ENCODE data around the gene SLC27A1. TPM values are rescaled to one million over a fixed set of nuclear protein-coding genes. Genes with fewer than 3 reads are reported as not detected.

Gene SLC27A1
- total RNA-seq, result 17.1 TPM

DNA sequence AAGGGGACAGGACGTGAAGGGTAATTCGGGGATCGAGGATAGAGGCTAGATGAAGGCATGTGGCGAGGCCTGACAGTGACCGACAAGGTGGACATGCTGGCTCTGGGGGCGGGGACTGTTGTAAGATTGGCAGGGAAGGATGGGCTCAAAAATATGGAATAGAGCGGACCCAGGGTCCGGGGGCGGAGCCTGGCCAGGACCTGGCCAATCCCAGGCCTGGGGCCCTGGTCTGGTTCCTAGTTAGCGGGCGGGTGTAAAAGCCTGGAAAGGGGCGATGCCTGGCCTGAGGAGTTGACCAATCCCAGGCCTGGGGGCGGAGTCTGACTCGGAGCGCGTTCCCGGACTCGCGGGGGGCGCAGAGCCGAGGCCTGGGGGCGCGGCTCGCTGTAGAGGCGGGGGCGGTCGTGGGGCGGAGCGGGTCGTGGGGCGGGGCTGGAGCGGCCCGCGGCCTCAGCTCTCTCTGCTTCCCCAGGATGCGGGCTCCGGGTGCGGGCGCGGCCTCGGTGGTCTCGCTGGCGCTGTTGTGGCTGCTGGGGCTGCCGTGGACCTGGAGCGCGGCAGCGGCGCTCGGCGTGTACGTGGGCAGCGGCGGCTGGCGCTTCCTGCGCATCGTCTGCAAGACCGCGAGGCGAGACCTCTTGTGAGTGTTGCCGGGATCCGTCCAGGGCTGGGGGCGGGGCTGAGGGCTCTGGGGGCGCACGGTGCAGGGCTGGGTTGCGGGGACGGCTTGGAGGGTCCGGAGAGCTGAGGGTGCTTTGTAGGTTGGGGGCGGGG, at the start of gene SLC27A1:
Gene SLC27A1, plus strand, starts transcription at position 457 of the 774 bp plus-strand sequence. Its CDS starts 17 bp downstream, at position 474.
- peak; percentile 98 for DNase-seq (ENCODE audit: low spot score)

DNA sequence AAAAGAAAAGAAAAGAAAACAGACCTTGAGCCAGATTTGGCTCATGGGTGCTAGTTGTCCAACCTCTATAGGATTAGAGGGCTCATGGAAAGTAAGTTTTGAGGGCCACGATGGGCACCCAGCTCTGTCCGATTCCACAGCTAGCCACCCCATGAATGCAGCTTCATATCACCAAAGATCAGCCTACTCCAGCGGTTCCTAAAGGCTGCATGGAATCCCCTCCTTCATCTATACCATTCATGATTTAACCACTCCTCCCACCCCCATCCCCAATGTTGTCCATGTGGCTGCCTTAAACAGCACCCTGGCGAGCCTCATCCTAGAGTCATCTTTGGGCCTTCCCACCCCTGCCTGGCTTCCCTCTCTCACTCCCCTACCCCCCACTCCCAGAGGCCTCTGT, 48.4 kb upstream of the SLC27A1 start:
- no peak for DNase-seq (ENCODE audit: low spot score)

DNA sequence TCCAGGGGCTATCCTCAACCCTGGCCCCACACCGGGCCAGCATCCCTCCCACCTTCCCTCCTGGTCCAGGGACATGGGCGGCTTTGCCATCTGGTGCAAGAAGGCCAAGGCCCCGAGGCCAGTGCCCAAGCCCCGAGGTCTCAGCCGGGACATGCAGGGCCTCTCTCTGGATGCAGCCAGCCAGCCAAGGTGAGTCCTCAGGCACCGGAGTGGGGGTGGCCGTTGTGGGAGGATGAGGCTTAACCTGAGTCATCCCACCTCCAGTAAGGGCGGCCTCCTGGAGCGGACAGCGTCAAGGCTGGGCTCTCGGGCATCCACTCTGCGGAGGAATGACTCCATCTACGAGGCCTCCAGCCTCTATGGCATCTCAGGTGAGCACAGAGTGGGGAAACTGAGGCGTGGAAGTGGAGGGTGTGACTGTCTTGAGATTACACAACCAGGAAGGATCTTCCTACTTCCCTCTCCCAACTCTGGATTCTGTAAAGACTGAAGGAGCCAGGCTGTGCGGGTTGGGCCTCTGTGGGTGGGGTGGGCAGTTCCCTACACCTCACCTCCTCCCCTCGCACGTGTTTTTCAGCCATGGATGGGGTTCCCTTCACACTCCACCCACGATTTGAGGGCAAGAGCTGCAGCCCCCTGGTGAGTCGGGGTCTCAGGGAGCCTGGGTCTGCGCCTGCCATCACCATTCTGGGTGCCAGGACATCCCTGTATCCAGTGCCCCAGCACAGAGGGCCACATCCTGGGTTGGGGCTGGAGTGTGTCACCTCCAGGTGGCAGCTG, 46.7 kb upstream of the SLC27A1 start:
- no peak for DNase-seq (ENCODE audit: low spot score)

DNA sequence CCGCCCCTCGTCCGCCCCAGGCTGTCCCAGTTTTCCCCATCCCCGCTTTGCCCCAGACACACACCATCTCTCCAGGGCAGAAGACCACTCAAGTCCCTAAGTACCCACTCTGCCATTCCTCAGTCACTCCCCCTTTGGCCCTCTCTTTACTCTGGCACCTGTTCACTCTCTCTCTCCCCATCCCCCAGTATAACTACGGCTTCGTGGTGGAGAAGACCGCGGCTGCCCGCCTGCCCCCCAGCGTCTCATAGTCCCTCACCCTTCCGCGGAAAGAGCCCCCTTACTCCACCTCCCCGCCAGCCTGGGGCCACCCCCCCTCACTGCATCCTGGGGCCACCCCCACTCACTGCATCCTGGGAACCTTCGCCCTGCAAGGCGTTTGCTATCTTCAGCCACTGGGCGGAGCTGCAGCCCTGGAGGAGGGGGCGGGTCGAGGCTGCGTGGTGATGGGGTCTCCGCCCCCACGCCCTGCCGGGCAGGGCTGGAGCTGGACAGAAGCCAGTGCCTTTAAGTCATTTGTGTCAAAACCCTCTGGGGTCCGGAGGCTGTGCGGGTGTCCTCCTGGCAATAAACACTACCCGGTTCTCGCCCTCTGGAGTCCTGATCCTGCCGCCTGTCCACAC, 45.5 kb upstream of the SLC27A1 start:
- no peak for DNase-seq (ENCODE audit: low spot score)

DNA sequence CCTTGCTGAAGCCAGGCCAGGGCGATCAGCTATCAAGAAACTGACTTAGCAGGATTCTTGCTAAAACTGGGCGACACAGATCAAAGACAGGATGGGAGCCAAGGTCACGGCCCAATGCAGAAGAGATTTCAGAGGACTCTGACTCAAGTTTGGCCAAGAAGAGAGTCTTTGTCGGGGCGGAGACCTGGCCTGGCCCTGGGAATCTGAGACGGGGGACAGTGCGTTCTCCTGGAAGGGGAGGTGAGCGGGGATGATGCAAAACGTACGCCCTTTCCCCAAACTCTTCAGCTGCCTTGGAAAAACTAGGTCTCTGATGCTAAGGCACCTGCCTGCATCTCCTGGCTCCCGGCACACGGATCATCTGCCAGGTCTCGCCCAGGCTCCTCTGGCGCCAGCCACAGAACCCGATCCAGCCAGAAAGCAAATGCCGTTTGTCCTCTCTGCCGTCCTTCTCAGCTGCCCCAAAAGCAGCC, 40.6 kb upstream of the SLC27A1 start:
- DNase-seq (ENCODE audit: low spot score), result no peak

DNA sequence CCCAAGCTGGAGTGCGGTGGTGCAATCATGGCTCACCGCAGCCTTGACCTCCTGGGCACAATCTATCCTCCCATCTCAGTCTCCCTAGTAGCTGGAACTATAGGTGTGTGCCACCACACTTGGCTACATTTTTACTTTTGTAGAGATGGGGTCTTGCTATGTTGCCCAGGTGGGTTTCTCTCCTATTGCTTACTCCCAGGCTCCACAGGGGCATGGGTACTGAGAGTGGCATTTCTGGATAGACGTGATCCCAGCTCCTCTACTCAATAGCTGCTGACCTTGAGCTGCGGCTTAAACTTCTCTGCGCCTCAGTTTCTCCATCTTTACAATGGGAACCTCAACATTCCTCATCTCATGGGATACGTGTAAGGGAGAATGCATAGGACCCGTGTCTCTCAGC, 38.9 kb upstream of the SLC27A1 start:
- DNase-seq (ENCODE audit: low spot score), result no peak

DNA sequence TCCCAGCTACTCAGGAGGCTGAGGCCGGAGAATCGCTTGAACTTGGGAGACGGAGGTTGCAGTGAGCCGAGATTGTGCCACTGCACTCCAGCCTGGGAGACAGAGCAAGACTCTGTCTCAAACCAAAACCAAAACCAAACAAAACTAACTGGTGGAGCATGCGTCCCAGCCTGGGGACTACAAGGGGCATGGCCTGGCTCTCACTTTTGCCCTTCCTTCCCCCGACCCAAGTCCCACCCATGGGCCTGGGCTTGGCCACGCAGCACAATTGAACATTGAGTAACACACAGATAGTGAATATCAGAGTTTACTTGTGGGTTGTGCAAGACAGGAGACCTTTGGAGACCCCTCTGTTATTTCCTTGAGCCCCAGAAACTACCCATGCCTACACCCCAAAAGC, 35.1 kb upstream of the SLC27A1 start:
- DNase-seq (ENCODE audit: low spot score), result no peak

DNA sequence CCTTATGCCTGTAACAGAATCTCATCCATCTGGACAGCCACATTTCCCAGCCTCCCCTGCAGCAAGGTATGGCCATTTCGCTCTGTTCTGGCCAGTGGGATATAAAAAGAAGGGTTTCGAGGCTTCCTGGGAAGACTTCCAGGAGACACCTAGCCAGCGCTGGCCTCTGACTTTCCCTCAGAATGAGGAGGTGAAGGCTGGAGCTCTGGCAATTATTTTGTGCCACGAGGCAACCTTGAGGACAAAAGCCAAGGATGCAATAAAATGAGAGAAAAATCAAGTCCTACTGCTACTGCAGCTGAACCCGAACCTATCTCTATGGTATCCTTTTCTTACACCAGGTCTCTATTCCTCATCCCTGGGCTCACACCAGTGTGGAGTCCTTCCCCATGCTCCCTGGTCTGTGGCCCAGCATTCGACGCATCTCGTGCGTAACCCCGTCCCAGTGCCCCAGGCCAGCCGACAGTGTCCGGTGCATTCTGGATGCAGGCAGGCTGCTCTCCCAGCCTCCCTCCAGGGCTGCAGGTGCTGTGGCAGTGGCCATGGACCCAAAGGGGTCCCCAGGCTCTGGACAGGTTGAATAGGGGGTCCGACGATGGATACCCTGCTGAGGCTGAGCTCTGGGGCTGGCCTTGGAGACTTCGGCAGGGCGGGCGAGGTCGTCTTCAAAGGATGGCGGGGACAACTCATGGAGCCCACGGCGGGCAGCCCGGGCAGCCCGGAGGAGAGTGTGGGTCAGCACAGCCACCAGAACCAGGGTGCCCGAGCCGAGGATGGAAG, 34.0 kb upstream of the SLC27A1 start:
- DNase-seq (ENCODE audit: low spot score), result no peak

DNA sequence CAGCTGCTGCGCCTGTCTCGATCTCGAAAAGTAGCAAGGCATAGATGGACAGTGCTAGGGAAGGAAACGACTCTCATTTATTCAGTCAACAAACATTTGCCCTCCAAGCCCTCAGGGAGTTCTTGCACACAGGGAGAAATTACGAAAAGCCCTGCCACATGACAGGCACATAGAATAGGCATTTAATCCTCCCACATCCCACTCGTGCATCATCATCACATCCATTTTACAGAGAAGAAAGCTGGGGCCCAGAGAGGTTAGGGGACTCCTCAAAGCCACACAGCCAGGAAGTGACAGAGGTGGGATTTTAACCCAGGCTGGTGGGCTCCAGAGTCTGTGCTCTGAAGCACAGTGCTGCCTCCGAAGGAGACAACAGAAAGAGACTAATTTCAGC, 33.5 kb upstream of the SLC27A1 start:
- no peak for DNase-seq (ENCODE audit: low spot score)

DNA sequence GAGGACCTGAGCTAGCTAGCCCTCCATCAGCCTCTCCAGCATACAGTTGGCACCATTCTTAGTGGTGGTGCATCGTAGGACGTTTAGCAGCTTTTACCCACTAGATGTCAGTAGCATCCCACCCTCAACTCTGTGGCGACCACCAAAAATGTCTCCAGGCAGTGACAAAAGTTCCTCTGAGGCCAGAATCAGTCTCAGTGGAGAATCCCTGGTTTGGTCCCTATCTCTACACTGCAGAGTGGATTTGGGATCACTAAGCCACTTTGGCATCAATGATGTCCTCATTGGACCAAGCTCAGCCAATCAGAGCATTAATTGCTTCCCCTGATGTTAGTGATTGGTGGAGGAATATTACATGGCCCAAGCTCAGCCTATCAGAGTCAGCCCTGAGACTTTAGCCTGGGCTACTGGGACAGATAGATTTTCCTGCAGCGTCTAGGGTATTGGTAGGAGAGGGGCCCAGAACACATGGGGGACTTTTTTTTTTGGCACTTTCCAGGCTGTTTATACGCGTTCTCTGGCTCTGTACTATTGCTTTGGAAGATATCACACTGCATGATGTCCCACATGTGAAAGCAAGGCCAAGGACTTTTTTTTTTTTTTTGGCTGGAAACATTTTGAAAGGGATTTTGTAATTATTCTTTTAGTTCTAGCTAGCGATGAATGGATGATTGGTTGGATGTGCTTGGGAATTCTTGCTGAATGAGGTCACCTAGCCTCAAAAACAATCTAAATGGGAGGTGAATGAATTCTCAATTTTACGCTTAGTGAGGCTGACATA, 28.9 kb upstream of the SLC27A1 start:
- DNase-seq (ENCODE audit: low spot score), result no peak

DNA sequence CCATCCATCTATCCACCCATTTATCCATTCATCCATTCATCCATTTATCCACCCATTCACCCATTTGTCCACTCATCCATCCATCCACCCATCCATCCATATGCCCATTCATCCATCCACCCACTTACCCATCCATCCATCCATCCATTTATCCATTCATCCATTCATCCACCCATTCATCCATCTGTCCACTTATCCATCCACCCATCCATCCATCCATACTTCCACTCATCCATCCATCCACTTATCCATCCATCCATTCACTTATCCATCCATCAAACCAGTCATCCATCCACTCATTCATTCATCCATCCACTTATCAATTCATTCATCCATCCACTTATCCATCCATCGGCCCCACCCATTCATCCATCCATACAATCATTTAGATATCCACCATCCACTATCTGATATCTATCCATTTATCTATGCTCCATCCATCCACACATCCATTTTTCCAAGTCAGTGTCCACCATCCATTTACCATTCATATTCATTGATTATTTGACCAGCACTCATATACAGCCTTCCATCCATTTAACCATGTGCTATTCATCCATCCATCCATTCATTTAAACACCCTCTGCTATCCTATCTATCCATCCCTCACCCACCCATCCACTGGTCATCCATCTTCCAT, 24.7 kb upstream of the SLC27A1 start:
- DNase-seq (ENCODE audit: low spot score), result no peak

DNA sequence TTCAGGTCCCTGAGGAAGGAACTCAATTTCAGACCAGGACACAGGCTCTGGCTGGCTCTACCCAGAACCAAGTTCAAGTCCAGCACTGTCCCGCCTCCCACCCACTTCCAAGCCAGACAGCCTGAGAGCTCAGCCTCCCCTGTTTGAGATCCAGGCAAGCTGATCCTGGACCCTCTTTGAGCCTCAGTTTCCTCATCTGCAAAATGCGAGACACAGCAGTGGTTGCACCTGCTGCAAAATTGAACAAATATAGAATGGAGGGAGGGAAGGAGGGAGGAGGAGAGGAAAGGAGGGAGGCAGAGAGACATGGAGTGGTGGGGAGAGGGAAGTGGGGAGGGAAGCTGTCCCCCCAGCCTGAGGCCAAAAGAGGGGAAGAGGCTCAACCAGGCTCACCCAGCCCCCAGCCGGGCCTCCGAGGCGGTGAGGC, 22.6 kb upstream of the SLC27A1 start:
- DNase-seq (ENCODE audit: low spot score), result no peak

DNA sequence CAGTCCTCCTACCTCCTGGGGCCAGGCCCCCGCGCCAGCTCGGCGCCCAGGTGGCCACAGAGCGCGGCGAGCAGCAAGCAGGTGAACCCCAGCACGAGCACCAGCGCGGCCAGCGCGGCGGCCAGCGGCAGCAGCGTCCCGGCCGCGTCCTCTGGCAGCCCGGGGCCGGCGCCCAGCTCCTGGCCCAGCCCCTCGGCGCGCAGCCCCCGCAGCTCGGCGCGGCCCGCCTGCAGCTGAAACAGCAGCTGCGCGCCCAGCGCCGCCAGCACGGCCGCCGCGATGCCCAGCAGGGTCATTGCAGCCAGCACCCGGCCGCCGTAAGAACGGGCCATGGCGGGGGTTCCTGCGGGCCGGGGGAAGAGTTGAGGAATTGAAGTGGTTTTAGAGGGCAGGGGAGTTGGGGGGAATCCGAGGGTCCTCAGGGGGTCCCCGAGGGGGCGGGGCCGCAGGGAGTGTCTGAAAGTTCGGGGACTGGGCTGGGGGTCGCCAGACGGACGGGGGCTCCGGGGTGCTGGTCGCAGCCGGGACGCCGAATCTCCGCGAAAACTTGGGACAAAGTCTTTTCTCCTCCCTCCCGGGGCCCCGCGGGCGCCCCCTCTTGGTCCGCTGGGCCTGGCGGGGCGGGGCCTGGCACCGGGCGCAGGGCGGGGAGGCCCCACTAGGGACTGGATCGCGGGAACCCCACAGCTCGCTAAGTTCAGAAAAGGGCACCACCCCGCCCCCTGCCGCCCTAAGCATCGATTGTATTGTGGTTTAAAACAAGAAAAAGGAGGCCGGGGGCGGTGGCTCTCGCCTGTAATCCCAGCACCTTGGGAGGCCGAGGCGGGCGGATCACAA, 22.0 kb upstream of the SLC27A1 start, which contains the start of gene TMEM221:
Gene TMEM221, minus strand, starts transcription at position 538 of the 837 bp plus-strand sequence. Its CDS starts 206 bp downstream, at position 332.
- DNase-seq (ENCODE audit: low spot score), result no peak

DNA sequence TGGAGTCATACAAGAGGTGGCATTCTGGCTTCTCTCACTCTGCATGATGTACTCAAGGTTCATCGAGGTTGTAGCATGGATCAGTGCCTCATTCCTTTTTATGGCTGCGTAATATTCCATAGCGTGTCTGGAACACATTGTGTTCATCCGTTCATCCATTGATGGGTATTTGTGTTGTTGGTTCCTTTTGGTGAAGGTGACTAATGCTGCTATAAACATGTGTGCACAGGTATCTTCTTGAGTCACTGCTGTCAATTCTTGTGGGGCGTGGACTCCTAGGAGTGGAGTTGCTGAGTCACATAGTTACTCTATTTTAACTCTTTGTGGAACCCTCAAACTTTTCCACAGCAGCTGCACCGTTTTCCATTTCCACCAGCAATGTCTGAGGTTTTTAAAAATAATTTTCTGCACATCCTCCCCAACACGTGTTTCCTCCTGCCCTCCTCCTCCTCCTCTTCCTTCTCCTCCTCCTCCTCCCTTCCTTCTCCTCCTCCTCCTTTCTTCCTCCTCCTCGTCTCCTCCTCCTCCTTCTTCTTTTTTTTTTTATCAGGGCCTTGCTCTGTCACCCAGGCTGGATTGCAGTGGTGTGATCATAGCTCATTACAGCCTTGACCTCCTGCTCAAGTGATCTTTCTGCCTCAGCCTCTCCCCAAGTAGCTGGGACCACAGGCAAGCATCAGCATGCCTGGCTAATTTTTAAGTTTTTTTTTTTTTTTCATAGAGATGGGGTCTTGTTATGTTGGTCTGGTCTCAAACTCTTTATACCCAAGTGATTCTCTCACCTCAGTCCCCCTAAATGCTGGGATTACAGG, 19.9 kb upstream of the SLC27A1 start:
- DNase-seq (ENCODE audit: low spot score), result no peak

DNA sequence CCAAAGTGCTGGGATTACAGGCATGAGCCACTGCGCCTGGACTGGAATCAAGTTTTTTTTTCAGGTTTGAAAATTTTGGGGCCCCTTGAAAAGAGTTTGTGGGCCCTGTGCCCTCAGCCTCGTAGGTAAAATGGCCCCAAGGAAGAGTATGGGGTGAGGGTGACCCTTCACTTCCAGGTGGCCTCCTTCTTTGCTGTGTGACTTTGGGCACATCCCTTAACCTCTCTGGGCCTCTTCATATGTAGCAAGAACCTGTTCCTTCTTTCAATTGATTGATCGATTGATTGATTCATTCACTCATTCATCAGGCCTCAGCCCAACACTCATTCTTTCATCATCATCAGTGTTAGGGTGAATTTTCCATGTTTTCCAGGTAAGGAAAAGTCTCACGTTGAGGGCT, 18.5 kb upstream of the SLC27A1 start:
- no peak for DNase-seq (ENCODE audit: low spot score)

DNA sequence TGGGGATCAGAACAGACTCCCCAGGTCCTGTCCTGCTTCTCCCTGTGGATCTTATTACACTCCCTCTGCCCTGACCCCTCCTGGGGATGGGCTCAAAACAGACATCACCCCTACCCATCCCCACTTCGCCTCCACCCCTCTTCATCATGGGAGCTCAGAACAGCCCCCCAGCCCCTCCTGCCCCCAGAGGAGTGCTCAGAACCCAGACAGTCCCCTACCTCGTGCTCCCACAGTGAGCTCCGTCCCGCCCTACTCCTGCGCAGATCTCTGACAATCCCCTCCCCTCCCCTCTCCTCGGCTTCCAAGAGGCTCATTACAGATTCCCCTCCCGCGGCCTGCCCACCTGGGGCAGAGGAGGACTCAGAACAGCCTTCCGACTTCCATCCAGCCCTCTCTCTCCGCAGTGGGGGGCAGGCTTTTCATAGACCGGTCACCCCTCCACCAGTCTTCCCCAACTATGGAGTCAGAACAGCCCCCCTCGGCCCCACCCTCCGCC, 15.7 kb upstream of the SLC27A1 start:
- DNase-seq (ENCODE audit: low spot score), result no peak

DNA sequence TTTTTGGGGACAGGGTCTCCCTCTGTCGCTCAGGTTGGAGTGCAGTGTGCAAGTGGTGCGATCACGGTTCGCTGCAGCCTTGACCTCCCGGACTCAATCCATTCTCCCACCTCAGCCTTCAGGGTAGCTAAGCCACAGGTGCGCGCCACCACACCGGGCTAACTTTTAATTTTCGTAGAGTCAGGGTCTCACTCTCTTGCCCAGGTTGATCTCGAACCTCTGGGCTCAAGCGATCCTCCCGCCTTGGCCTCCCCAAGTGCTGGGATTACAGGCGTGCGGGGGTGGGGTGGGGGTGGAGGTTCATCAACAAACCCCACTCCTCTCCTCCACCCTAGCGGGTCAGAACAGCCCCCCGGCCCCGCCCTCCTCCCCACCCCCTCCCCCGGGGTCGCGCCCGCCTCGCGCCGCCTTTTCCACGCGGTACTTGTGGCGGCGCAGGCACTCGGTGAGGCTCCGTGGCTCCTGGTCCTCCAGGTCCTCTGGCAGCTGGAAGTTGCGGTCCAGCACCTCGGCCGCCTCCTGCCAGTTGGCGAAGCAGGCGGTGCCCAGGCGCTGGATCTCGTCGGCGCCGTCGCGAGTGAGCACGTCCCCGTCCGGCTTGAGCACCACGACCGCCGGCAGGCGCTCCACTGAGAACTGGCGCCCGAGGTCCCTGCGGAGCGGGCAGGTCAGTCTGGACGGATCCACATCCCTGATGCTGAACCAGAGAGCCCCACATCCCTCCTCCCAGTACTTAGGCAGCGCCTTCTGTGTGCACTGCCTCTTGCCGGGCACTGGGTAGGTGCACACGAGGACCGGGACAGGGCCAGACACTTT, 14.8 kb upstream of the SLC27A1 start:
- DNase-seq (ENCODE audit: low spot score), result no peak
